ENCODE data around the gene XPNPEP1. TPM values are rescaled to one million over a fixed set of nuclear protein-coding genes. Genes with fewer than 3 reads are reported as not detected.

The XPNPEP1 gene
- polyA plus RNA-seq, 3 donors, result 32.1 to 62.1 (median 38.4) TPM

- no peak overlapping the region for H3K27ac Mint-ChIP-seq
- no peak overlapping the region for H3K27ac ChIP-seq (ENCODE audit: low read depth in 1 of 2, low read length in 2 of 2)
Measured at GRCh38 chr10:109932391-109932790, 9.1 kb upstream of the XPNPEP1 start.

GRCh38 chr10:109931163-109931562, 7.9 kb upstream of the XPNPEP1 start:
- H2AFZ ChIP-seq (ENCODE audit: insufficient read depth, low read depth, low read length, poor library complexity, severe bottlenecking), result peak overlapping the region; percentile 57
- no peaks in the 10 kb centered on the region for H3K36me3 ChIP-seq (replicated peaks in 1 of 2; ENCODE audit: control insufficient read depth in 1 of 2, insufficient read depth in 2 of 2, low read length in 2 of 2)
- H3K4me1 Mint-ChIP-seq, result peaks cover 62% of the 10 kb centered on the region
- H3K79me2 ChIP-seq (ENCODE audit: insufficient read depth, low read length), result no peaks in the 10 kb centered on the region
- H3K9me3 ChIP-seq (replicated peaks in 1 of 2; ENCODE audit: control insufficient read depth in 1 of 2, insufficient read depth in 1 of 2, low read length in 2 of 2), result no peaks in the 10 kb centered on the region
- H3K4me3 Mint-ChIP-seq, result no peak overlapping the region
- intact Hi-C loops (cut with micrococcal nuclease), result loop anchor here in 1 of 2 donors (10.0 kb wide), 1 partner anchor 74 kb away; the partner anchor contains the start of gene ADD3
- WGBS (ENCODE audit: insufficient coverage), result 17% methylated on average over 1 of the region's 1 CpG
- DNase-seq, result no peak
- H3K9me3 Mint-ChIP-seq, result no peaks in the 10 kb centered on the region
- no peak overlapping the region for H3K9ac ChIP-seq (ENCODE audit: insufficient read depth, low read length, poor library complexity, severe bottlenecking)
- H3K36me3 Mint-ChIP-seq, result no peaks in the 10 kb centered on the region
- peaks cover 49 to 62% of the 10 kb centered on the region in 2 donors for H3K4me1 ChIP-seq (ENCODE audit: control insufficient read depth in 1 of 2, insufficient read depth in 2 of 2, low read length in 2 of 2)
- no peaks in the 10 kb centered on the region for H4K20me1 ChIP-seq (ENCODE audit: insufficient read depth, low read length)
- peak overlapping the region in 4 of 7 donors; percentile 6 to 57 (median 38) for H3K27ac Mint-ChIP-seq
- no peak overlapping the region for H3K4me3 ChIP-seq (replicated peaks in 1 of 3; ENCODE audit: low read depth in 2 of 3, low read length in 3 of 3)
- TF ChIP-seq CTCF (IDR thresholded peaks at IDR 0.05), result no peak
- H3K27ac ChIP-seq (ENCODE audit: low read depth in 1 of 2, low read length in 2 of 2), result no peak overlapping the region
- H3K4me2 ChIP-seq (replicated peaks; ENCODE audit: extremely low read depth, low read length, poor library complexity, severe bottlenecking), result no peak overlapping the region
- no peaks in the 10 kb centered on the region for H3K27me3 ChIP-seq (ENCODE audit: control insufficient read depth in 2 of 2, insufficient read depth in 2 of 2, low read length in 2 of 2)
- peaks cover 0 to 2% (median 0%) of the 10 kb centered on the region in 3 donors for H3K27me3 Mint-ChIP-seq (ENCODE audit: low read depth in 3 of 3)

More at GRCh38 chr10:109932391-109932790, 9.1 kb upstream of the XPNPEP1 start:
- H3K9ac ChIP-seq (ENCODE audit: insufficient read depth, low read length, poor library complexity, severe bottlenecking), result no peak overlapping the region
- H3K4me3 ChIP-seq (replicated peaks in 1 of 3; ENCODE audit: low read depth in 2 of 3, low read length in 3 of 3), result no peak overlapping the region
- no peak for TF ChIP-seq CTCF (IDR thresholded peaks at IDR 0.05)
- H4K20me1 ChIP-seq (ENCODE audit: insufficient read depth, low read length), result no peaks in the 10 kb centered on the region
- Mint-ChIP-seq H3K27me3 (ENCODE audit: low read depth in 3 of 3) (peaks cover 0 to 2% (median 2%) of the 10 kb centered on the region in 3 donors), H3K4me1 (peaks cover 62% of the 10 kb centered on the region), H3K4me3 (no peak overlapping the region), H3K9me3 (no peaks in the 10 kb centered on the region), H3K36me3 (no peaks in the 10 kb centered on the region)
- intact Hi-C loops (cut with micrococcal nuclease), result loop anchor here in 1 of 2 donors (10.0 kb wide), 1 partner anchor 72 kb away; the partner anchor contains the start of gene ADD3
- no peaks in the 10 kb centered on the region for H3K27me3 ChIP-seq (ENCODE audit: control insufficient read depth in 2 of 2, insufficient read depth in 2 of 2, low read length in 2 of 2)
- no peaks in the 10 kb centered on the region for H3K36me3 ChIP-seq (replicated peaks in 1 of 2; ENCODE audit: control insufficient read depth in 1 of 2, insufficient read depth in 2 of 2, low read length in 2 of 2)
- H3K4me1 ChIP-seq (ENCODE audit: control insufficient read depth in 1 of 2, insufficient read depth in 2 of 2, low read length in 2 of 2), result peaks cover 49 to 62% of the 10 kb centered on the region in 2 donors
- H3K79me2 ChIP-seq (ENCODE audit: insufficient read depth, low read length), result no peaks in the 10 kb centered on the region
- no peak overlapping the region for H3K4me2 ChIP-seq (replicated peaks; ENCODE audit: extremely low read depth, low read length, poor library complexity, severe bottlenecking)
- no peak for DNase-seq
- H2AFZ ChIP-seq (ENCODE audit: insufficient read depth, low read depth, low read length, poor library complexity, severe bottlenecking), result no peak overlapping the region
- no CpG with 5 or more reads among the region's 1 CpG for WGBS (ENCODE audit: insufficient coverage)
- H3K9me3 ChIP-seq (replicated peaks in 1 of 2; ENCODE audit: control insufficient read depth in 1 of 2, insufficient read depth in 1 of 2, low read length in 2 of 2), result no peaks in the 10 kb centered on the region
